Chondrocyte (in vitro differentiated cells): Measurements from ENCODE around the gene PAK5. TPM values are rescaled to one million over a fixed set of nuclear protein-coding genes. Genes with fewer than 3 reads are reported as not detected.

ENCODE experiments used
- DNase-seq: peaks from one replicate; pipeline ENCODE4 v3.0.0; 2021; ENCODE audit warnings: mixed read lengths, low spot score
- H3K27ac Mint-ChIP-seq: one replicate; pipeline ENCODE4 v1.8.0; 2021; ENCODE audit warnings: mild to moderate bottlenecking, moderate library complexity, mixed read lengths; ENCODE audit not compliant: unreplicated experiment
- H3K27me3 Mint-ChIP-seq: 2 replicates; pipeline ENCODE4 v1.8.0; 2021; ENCODE audit warnings: low read depth, mixed read lengths
- H3K36me3 Mint-ChIP-seq: 2 replicates; pipeline ENCODE4 v1.8.0; 2021; ENCODE audit warnings: low read depth, mixed read lengths
- H3K4me1 Mint-ChIP-seq: 2 replicates; pipeline ENCODE4 v1.8.0; 2021; ENCODE audit warnings: low read depth, mild to moderate bottlenecking, mixed read lengths
- H3K4me3 Mint-ChIP-seq: one replicate; pipeline ENCODE4 v1.8.0; 2021; ENCODE audit warnings: mild to moderate bottlenecking, moderate library complexity, mixed read lengths; ENCODE audit not compliant: unreplicated experiment
- H3K9me3 Mint-ChIP-seq: 2 replicates; pipeline ENCODE4 v1.8.0; 2021; ENCODE audit warnings: low read depth, mixed read lengths
- CTCF ChIP-seq: fragments of 200-600 bp; sonication (generic); IDR thresholded peaks from 2 replicates; pipeline ENCODE4 v1.5.0; 2021; ENCODE audit warnings: antibody characterized with exemption, mild to moderate bottlenecking, moderate library complexity
- total RNA-seq: library from RNA; stranded (reverse); gene quantifications from 3 replicates; pipeline ENCODE4 v1.2.1, GENCODE V29; 2021

The PAK5 gene
- total RNA-seq, 1 donor from 2014 or later = not detected

DNA sequence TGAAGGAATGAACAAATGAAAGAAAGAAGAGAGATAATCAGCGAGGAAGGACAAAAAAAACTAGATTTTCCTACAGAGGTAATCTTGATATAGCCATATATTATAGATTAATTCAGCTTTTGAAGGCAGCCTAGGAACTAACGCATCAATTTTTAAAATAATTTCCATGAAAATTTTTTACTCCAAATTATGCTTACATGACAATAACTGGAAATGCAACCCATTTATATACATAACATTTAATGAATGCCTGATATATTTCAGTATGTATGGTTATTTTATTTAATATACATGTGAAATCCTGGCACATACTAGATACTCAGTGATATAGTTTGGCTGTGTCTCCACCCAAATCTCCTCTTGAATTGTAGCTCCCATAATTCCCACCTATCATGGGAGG is 166.8 kb downstream of the PAK5 start:
- no peak for TF ChIP-seq CTCF
- Mint-ChIP-seq H3K4me3 (no peak overlapping the region), H3K27ac (no peak overlapping the region), H3K4me1 (no peaks in the 10 kb centered on the region), H3K36me3 (no peaks in the 10 kb centered on the region), H3K27me3 (peaks cover 7% of the 10 kb centered on the region), H3K9me3 (no peaks in the 10 kb centered on the region)
- DNase-seq = no peak

- no peaks in the 10 kb centered on the region for H3K9me3 Mint-ChIP-seq
- no peak for DNase-seq
- no peak for TF ChIP-seq CTCF
- H3K27me3 Mint-ChIP-seq = no peaks in the 10 kb centered on the region
- H3K4me3 Mint-ChIP-seq = no peak overlapping the region
- H3K4me1 Mint-ChIP-seq = no peaks in the 10 kb centered on the region
- H3K27ac Mint-ChIP-seq = no peak overlapping the region
- H3K36me3 Mint-ChIP-seq = no peaks in the 10 kb centered on the region
These were observed 170.5 kb downstream of the PAK5 start for GRCh38 chr20:9668381-9668780.

GRCh38 chr20:9663423-9663822 is 175.5 kb downstream of the PAK5 start:
- H3K27me3 Mint-ChIP-seq = no peaks in the 10 kb centered on the region
- H3K4me1 Mint-ChIP-seq = no peaks in the 10 kb centered on the region
- no peak for TF ChIP-seq CTCF
- no peak for DNase-seq
- H3K27ac Mint-ChIP-seq = no peak overlapping the region
- H3K9me3 Mint-ChIP-seq = peaks cover 5% of the 10 kb centered on the region
- H3K36me3 Mint-ChIP-seq = no peaks in the 10 kb centered on the region
- no peak overlapping the region for H3K4me3 Mint-ChIP-seq

GRCh38 chr20:9660236-9660868 is 178.5 kb downstream of the PAK5 start:
- H3K9me3 Mint-ChIP-seq = peaks cover 5% of the 10 kb centered on the region
- no peaks in the 10 kb centered on the region for H3K36me3 Mint-ChIP-seq
- H3K4me3 Mint-ChIP-seq = no peak overlapping the region
- no peaks in the 10 kb centered on the region for H3K4me1 Mint-ChIP-seq
- no peak for DNase-seq
- peaks cover 4% of the 10 kb centered on the region for H3K27me3 Mint-ChIP-seq
- no peak for TF ChIP-seq CTCF
- no peak overlapping the region for H3K27ac Mint-ChIP-seq

GRCh38 chr20:9647741-9648140 is 191.1 kb downstream of the PAK5 start:
- Mint-ChIP-seq H3K4me1 (no peaks in the 10 kb centered on the region), H3K9me3 (peaks cover 3% of the 10 kb centered on the region), H3K4me3 (no peak overlapping the region), H3K27ac (no peak overlapping the region), H3K36me3 (no peaks in the 10 kb centered on the region), H3K27me3 (peaks cover 6% of the 10 kb centered on the region)
- DNase-seq = no peak
- TF ChIP-seq CTCF = no peak
